Activated T-cell treated with anti-CD3 and anti-CD28 coated beads for 48 hours (primary cell): ENCODE results near the gene PPP1R37.

Source experiments
- DNase-seq: peaks from one replicate; pipeline ENCODE4 v3.0.0-alpha.2; 2020; ENCODE audit warnings: low read depth

The PPP1R37 gene

DNA sequence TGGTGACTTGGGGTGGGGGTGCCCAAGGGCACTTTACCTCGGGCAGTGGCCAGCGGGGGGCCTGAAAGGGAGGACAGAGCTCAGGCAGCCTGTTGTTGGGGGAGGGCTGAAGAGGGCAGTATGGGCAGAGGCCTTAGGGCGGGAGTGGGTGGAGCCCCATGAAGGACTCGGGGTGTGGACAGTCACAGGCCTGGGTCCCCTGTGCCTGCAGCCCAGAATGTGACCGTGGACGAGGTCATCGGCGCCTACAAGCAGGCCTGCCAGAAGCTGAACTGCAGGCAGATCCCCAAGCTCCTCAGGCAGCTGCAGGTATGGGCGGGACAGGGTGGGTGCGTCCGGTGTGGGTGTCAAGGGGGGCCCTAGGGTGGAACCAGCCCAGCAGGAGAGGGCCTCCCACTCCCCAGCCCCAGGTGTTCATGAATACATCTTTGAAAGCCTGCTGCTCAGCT lies 45.3 kb downstream of the PPP1R37 start:
- DNase-seq = no peak

- no peak for DNase-seq
These were observed 46.5 kb downstream of the PPP1R37 start for GRCh38 chr19:45139286-45140143.

GRCh38 chr19:45140144-45140503 lies 47.1 kb downstream of the PPP1R37 start:
- DNase-seq = no peak

DNA sequence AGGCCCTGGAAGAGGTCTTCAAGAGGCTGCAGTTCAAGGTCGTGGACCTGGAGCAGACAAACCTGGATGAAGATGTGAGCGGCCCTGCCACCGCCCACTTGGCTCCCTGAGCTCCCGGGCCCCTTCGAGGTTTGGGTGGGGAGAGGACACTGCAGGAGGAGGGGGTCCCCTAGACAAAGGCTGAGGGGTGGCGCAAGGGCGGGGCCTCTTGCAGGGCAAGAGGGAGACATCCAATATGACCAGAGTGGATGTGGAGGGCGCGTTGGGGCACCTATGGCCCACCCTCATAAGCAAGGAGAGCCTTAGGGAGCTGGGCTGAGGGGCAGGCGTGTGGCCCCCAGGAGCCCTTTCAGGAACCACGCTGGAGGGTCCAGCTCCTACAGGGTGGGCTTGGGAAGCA lies 47.6 kb downstream of the PPP1R37 start:
- no peak for DNase-seq

- no peak for DNase-seq
These were observed 48.4 kb downstream of the PPP1R37 start for GRCh38 chr19:45141203-45141900.

- DNase-seq = no peak
These were observed 49.2 kb downstream of the PPP1R37 start for GRCh38 chr19:45142016-45142725.

GRCh38 chr19:45142726-45143110 lies 49.7 kb downstream of the PPP1R37 start:
- no peak for DNase-seq

DNA sequence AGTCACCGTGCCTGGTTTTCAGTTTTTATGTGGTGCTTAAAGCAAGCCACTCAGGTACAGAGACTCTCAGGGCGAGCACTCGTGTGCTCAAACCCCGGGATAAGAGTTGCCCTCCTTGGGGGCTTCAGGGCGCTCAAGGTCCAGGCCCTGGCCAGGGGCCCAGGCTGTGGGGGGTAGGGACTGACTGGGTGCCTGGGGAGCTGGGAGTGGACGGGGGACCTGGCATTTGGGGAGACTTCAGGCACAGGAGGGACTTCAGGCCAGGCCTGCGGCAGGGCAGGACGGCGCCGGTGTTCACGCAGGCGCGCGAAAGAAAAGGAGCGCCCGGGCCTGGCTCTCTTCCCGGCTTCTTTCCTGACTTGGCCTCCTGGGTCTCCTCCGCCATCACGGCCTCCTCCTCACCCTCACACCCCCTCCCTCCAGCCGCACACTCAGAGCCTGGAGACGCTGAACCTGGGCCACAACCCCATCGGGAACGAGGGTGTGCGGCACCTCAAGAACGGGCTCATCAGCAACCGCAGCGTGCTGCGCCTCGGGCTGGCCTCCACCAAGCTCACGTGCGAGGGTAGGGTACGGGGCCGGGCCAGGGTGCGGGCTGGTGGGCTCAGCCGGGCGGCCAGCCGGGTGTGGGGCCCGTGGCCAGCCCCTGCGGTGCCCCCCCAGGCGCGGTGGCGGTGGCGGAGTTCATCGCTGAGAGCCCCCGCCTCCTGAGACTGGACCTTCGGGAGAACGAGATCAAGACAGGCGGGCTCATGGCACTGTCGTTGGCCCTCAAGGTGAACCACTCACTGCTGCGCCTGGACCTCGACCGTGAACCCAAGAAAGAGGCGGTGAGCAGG lies 51.7 kb downstream of the PPP1R37 start:
- no peak for DNase-seq

GRCh38 chr19:45145270-45146189 lies 52.6 kb downstream of the PPP1R37 start:
- DNase-seq = no peak

- DNase-seq = no peak
These were observed 53.3 kb downstream of the PPP1R37 start for GRCh38 chr19:45146251-45146650.

GRCh38 chr19:45146741-45147205 lies 53.8 kb downstream of the PPP1R37 start:
- no peak for DNase-seq

- DNase-seq = no peak
These were observed 55.1 kb downstream of the PPP1R37 start for GRCh38 chr19:45147835-45148676.

DNA sequence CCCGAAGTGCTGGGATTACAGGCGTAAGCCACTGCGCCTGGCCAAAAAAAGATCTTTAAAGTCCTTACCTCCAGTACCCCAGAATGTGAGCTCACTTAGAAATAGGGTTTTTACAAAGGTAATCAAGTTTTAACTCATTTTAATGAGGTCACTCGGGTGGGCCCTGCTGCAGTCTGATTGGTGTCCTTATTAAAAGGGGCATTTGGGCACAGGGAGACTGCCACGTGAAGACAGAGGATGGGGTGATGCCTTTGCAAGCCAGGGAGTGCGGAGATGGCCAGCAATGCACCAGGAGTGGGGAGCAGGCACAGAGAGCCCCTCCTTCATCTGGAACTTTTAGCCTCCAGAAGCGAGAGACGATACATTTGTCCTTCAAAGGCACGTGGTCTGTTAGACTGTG lies 56.1 kb downstream of the PPP1R37 start:
- DNase-seq = no peak

DNA sequence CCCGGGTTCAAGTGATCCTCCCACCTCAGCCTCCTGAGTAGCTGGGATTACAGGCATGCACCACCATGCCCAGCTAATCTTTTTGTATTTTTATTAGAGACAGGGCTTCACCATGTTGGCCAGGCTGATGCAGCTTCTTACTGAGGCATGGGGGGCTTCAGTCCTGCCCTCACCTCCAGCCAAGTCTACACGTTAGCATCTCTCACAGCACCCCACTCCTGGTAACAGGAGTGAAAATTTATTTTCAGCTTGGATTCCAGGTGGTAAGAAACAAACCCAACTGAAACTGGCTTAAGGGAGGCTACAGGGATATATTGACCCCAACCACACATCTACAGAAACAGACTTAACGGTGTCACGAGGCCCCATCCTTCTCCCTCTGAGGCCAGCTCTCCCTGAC lies 57.2 kb downstream of the PPP1R37 start:
- DNase-seq = no peak

DNA sequence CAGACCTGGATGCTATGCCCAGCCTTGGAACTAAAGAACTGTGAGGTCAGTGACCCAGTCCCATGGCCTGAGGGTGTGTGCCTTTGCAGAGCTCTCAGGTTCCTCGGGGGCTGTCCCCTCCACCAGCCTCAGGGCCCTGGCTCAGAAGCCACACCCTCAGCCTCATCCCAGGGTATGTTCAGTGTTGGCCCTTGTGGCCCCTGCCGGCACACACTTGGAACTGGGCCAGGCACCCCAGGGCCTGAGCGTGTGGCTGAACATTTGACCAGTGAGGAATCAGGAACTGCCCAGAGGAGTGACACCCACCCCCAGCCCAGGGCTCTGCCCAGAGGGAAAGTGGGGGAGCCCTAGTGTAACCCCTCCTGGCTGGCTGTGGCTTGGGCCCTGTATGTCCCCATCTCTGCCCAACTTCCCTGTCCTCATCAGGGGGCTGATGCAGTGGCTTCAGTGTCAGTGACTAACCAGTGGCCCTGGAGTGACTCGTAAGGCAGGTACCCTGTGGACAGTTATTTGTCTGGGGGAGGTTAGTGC lies 57.8 kb downstream of the PPP1R37 start:
- no peak for DNase-seq

GRCh38 chr19:45151320-45151719 lies 58.3 kb downstream of the PPP1R37 start:
- DNase-seq = no peak

DNA sequence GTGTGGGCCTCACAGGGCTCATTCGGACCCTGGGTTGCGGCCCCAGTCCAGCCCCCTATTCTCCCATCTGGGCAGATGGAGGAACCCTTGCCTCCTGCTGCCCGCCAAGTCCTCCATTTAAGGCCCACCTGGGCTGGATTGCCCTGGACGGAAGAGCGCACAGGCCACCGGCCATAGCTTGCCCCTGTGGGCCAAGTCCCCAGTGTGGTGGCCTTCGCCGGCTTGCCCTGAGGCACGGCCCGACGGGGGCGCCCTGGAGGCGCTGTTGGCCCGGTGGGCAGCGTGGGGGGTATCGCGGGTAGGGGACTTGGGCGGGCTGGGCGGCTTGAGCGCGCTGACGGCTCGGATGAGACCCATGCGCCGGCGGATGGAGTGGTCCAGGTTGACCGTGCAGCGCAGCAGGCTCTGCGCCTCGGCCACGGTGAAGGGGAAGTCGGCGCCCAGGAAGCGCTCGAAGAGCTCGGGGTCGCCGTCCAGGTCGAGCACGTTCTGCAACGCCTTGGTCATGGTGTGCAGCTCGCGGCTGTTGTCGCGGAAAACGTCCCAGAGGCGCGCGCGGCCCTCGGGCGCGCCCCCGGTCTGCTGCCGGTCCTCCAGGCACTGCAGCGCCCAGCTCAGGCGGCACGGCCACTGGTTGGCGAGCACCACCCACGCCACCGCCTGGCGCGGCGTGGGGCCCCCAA lies 59.0 kb downstream of the PPP1R37 start:
- no peak for DNase-seq

- peak; percentile 42 for DNase-seq
These were observed 59.7 kb downstream of the PPP1R37 start for GRCh38 chr19:45152504-45153338.
